Esophagus squamous epithelium (tissue), 4 donors: Measurements from ENCODE around the gene TSPAN9.

ENCODE experiments used
- POLR2A ChIP-seq, 4 donors: fragments of 450-650 bp; IDR thresholded peaks; one replicate each; pipeline ENCODE4 v1.6.1; 2017; ENCODE audit warnings: antibody characterized with exemption in 4 of 4, mild to moderate bottlenecking in 4 of 4, moderate library complexity in 3 of 4
- TF ChIP-seq, protein P1 (sequence below), 6 experiments: fragments of 450-650 bp in 4 of 6; fragments of 200-600 bp in 2 of 6; sonication (generic) in 2 of 6; IDR thresholded peaks; one replicate each; pipeline ENCODE4 v1.5.1; 2016 to 2019; ENCODE audit warnings: antibody characterized with exemption in 6 of 6, mild to moderate bottlenecking in 4 of 6, moderate library complexity in 4 of 6

DNA sequence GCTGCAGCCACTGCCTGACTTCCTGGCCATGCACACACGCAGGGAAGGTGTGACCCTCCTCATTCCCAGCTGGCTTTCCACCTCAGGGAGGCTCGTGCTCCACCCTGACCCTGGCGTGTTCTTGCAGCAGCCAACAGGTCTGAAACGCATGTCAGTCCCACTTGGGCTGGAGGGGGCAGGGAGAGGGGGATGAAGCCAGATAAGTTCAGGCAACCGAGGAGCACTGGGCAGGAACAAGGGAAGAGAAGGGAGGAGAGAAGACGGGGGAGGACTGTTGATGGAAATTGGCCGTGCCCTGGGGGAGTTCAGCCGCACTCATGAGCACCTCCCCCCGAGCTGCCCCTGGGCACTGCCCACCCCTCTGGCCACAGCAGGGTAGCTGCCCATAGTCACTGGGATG, 231.4 kb downstream of the TSPAN9 start:
- TF ChIP-seq POLR2A (IDR thresholded peaks at IDR 0.05) = no peak
- TF ChIP-seq, protein P1, sequence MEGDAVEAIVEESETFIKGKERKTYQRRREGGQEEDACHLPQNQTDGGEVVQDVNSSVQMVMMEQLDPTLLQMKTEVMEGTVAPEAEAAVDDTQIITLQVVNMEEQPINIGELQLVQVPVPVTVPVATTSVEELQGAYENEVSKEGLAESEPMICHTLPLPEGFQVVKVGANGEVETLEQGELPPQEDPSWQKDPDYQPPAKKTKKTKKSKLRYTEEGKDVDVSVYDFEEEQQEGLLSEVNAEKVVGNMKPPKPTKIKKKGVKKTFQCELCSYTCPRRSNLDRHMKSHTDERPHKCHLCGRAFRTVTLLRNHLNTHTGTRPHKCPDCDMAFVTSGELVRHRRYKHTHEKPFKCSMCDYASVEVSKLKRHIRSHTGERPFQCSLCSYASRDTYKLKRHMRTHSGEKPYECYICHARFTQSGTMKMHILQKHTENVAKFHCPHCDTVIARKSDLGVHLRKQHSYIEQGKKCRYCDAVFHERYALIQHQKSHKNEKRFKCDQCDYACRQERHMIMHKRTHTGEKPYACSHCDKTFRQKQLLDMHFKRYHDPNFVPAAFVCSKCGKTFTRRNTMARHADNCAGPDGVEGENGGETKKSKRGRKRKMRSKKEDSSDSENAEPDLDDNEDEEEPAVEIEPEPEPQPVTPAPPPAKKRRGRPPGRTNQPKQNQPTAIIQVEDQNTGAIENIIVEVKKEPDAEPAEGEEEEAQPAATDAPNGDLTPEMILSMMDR (IDR thresholded peaks at IDR 0.05) = no peak
